Activated T-helper 1 cell treated with anti-CD3 and anti-CD28 coated beads, Interleukin-12 subunit alpha, Interleukin-12 subunit beta, Interleukin-2, Interleukin-4 antibody, amounts not matched to agents 30 ng/mL and 10 ng/mL and 1 ng/mL, durations not matched to agents 14 hours and 24 hours and 36 hours (primary cell): ENCODE results near the gene BEX1. TPM values are rescaled to one million over a fixed set of nuclear protein-coding genes. Genes with fewer than 3 reads are reported as not detected.
"Not testable (repeated sequence)": the region's sequence is repeated elsewhere in the genome, so short reads cannot be mapped to it uniquely, and the experiment has no call there.

Source experiments
- DNase-seq: peaks from one replicate; pipeline ENCODE4 v3.0.0; 2021; ENCODE audit warnings: low spot score
- H3K27ac Mint-ChIP-seq: one replicate; pipeline ENCODE4 v1.8.0; 2021; ENCODE audit warnings: mild to moderate bottlenecking, mixed read lengths
- H3K27me3 Mint-ChIP-seq: one replicate; pipeline ENCODE4 v1.8.0; 2022; ENCODE audit warnings: mild to moderate bottlenecking, moderate library complexity, mixed read lengths; ENCODE audit not compliant: insufficient read depth
- H3K36me3 Mint-ChIP-seq: one replicate; pipeline ENCODE4 v1.8.0; 2021; ENCODE audit warnings: low read depth, mixed read lengths
- H3K4me1 Mint-ChIP-seq: one replicate; pipeline ENCODE4 v1.8.0; 2021; ENCODE audit warnings: low read depth, mixed read lengths
- H3K4me3 Mint-ChIP-seq: one replicate; pipeline ENCODE4 v1.8.0; 2021; ENCODE audit warnings: mild to moderate bottlenecking, moderate library complexity, mixed read lengths
- H3K9me3 Mint-ChIP-seq: one replicate; pipeline ENCODE4 v1.8.0; 2021; ENCODE audit warnings: mixed read lengths
- intact Hi-C: fragments of 100-400 bp; cut with micrococcal nuclease; formaldehyde crosslinking; loops from one replicate; pipeline ENCODE4 v1.15.1; 2024
- total RNA-seq: library from RNA; stranded (reverse); gene quantifications from 2 replicates; pipeline ENCODE4 v1.2.3, GENCODE V29; 2022

The BEX1 gene
- total RNA-seq, 1 donor from 2014 or later, result not detected

DNA sequence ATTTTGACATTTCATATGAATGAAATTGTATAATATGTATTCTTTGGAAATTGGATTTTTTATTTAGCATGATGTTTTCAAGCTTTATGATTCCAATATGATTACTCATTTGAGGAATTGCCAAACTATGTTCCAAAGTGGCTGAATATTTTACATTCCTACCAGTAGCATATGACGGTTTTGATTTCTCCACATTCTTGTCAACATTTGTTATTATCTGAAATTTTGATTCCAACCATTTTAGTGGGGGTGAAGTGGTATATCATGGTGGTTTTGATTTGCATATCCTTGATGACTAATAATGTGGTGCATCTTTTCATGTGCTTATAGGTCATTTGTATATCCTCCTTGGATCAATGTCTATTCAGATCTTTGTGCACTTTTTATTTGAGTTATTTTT is 2.6 kb upstream of the BEX1 start:
- H3K4me3 Mint-ChIP-seq, result no peak overlapping the region
- no peaks in the 10 kb centered on the region for H3K36me3 Mint-ChIP-seq
- H3K27ac Mint-ChIP-seq, result no peak overlapping the region
- peaks cover 2% of the 10 kb centered on the region for H3K27me3 Mint-ChIP-seq
- no peaks in the 10 kb centered on the region for H3K9me3 Mint-ChIP-seq
- no peak for DNase-seq
- intact Hi-C loops, result no loop called here
- H3K4me1 Mint-ChIP-seq, result no peaks in the 10 kb centered on the region

DNA sequence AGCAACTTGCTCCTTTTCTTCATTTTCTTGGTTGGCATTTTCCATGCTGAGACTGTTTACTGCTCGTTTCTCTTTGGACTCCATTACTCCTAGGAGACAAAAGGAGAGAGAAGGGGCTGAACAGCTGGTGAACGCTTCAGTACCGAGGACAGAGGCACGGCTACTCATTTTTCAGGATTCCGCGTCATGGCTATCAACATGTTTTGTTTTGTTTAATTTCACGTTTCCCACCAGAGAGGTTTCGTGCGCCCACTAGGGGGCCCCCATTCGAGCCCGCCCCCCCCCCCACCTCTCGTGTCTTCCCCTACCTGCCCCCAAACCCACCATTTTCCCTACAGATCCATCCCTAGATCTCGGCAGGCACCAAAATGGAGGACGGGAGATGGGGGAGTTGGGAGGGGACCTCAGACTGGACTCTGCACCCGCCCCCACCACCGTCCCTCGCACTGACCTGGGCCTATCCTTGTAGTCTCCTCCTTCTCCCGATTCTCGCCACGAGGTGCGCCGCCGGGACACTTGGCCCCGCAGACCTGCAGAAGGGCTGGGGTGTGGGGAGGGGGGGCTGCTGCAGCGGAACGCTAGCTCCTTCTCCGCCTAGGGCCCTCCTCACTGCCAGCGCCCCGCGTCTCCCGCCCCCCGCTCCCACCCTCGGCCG is 653 bp downstream of the BEX1 start:
- intact Hi-C loops, result no loop called here
- Mint-ChIP-seq H3K27ac (no peak overlapping the region), H3K27me3 (peaks cover 2% of the 10 kb centered on the region), H3K9me3 (no peaks in the 10 kb centered on the region), H3K4me1 (no peaks in the 10 kb centered on the region), H3K4me3 (no peak overlapping the region), H3K36me3 (no peaks in the 10 kb centered on the region)
- DNase-seq, result no peak

DNA sequence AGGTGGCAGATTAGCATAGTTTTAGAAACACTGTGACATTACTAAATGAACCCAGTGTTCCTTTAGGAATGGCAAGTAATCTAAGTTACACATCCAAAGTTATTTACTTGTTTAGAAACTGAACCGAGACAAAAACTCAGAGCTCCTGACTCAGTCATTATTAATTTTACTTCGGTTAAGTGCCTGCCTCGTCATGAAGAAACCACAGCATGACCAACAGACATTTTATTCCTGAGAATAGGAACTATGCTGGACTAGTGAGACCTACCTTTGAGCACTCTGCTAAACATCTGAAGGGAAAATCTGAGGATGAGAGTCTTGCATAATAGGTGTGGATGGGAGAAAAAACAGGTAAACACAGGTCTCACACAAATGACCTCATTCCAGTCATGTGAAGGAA is 2.5 kb downstream of the BEX1 start:
- Mint-ChIP-seq H3K9me3 (no peaks in the 10 kb centered on the region), H3K4me1 (no peaks in the 10 kb centered on the region), H3K27ac (no peak overlapping the region), H3K36me3 (no peaks in the 10 kb centered on the region), H3K27me3 (peaks cover 2% of the 10 kb centered on the region), H3K4me3 (no peak overlapping the region)
- no peak for DNase-seq
- intact Hi-C loops, result no loop called here

DNA sequence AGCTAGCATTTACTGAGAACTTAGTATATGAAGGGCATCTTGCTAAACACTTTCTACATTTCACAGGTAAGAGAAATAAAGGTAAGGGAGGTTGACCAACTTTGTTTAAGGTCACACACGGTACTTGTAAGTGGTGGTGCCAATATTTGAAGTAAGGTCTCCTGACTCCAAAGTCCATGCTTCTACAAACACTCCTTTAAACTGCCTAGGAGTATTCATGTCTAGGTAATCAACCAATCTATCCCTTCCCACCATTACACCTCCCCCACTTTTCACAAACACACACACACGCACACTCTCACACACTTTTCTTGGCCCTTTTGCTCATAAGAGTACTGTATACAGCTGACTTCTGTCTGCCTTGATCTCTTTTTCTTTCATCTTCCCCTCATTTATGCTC is 7.1 kb downstream of the BEX1 start:
- H3K9me3 Mint-ChIP-seq, result no peaks in the 10 kb centered on the region
- H3K4me3 Mint-ChIP-seq, result no peak overlapping the region
- H3K36me3 Mint-ChIP-seq, result no peaks in the 10 kb centered on the region
- H3K27me3 Mint-ChIP-seq, result no peaks in the 10 kb centered on the region
- H3K27ac Mint-ChIP-seq, result no peak overlapping the region
- no peak for DNase-seq
- no peaks in the 10 kb centered on the region for H3K4me1 Mint-ChIP-seq
- intact Hi-C loops, result no loop called here

DNA sequence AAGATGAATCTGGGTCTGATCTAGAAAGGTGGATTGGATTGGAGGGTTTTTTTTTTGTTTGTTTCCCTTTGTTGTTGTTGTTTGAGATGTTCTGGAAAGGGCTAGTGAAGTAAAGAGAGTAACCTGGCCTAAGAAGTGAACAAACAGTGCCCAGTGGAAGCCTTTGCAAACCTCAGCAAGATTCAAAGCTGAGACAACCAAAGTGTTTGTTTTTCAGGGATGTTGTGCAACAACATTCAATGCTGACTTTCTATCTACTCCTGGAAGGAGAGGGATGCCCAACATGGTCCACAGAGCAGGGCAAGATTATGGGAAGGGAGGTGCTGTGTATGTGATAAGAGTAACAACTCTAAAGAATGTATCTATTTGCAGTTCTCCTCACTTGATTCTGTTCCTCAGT is 11.3 kb downstream of the BEX1 start:
- H3K36me3 Mint-ChIP-seq, result no peaks in the 10 kb centered on the region
- H3K4me1 Mint-ChIP-seq, result no peaks in the 10 kb centered on the region
- H3K9me3 Mint-ChIP-seq, result no peaks in the 10 kb centered on the region
- H3K27me3 Mint-ChIP-seq, result no peaks in the 10 kb centered on the region
- intact Hi-C loops, result no loop called here
- no peak overlapping the region for H3K4me3 Mint-ChIP-seq
- DNase-seq, result no peak
- H3K27ac Mint-ChIP-seq, result no peak overlapping the region

DNA sequence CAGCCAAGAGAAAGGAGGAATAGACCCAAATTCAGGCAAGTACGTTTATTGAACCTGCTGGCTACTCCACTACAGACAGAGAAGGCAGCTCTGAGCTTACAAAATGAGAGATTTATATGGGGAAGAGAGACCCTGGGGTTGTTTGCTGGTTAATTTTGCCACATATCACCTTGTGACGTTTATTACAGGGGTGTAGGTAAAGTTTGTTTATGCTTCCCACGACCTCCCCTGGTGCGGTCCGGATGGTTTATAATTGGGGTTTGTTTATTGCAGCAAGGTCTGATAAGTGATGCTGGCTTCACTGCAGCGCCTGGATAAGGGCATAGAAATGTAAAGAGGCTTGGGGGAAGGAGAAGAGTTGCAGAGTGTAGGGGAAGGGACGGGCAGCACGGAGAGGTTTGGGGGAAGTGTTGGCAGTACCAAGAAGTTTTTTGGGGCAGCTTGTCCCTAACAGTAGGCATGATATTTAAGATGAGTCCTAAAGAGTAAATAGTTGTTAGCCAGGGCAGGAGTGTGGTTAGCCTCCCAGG is 12.6 kb downstream of the BEX1 start:
- no peaks in the 10 kb centered on the region for H3K4me1 Mint-ChIP-seq
- H3K4me3 Mint-ChIP-seq, result no peak overlapping the region
- no peaks in the 10 kb centered on the region for H3K9me3 Mint-ChIP-seq
- no peaks in the 10 kb centered on the region for H3K27me3 Mint-ChIP-seq
- no peak for DNase-seq
- intact Hi-C loops, result no loop called here
- H3K36me3 Mint-ChIP-seq, result no peaks in the 10 kb centered on the region
- H3K27ac Mint-ChIP-seq, result no peak overlapping the region

DNA sequence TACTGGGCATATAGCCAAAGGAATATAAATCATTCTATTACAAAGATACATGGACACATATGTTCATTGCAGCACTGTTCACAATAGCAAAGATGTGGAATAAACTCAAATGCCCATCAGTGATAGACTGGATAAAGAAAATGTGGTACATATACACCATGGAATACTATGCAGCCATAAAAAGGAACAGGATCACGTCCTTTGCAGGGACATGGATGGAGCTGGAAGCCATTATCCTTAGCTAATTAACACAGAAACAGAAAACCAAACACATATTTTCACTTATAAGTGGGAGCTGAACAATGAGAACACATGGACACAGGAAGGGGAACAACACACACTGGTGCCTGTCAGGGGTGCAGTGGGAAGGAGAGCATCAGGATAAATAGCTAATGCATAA is 30.6 kb downstream of the BEX1 start:
- H3K4me3 Mint-ChIP-seq, H3K36me3 Mint-ChIP-seq, DNase-seq, intact Hi-C loops, H3K9me3 Mint-ChIP-seq, H3K27me3 Mint-ChIP-seq, H3K4me1 Mint-ChIP-seq, H3K27ac Mint-ChIP-seq: not testable (repeated sequence)

DNA sequence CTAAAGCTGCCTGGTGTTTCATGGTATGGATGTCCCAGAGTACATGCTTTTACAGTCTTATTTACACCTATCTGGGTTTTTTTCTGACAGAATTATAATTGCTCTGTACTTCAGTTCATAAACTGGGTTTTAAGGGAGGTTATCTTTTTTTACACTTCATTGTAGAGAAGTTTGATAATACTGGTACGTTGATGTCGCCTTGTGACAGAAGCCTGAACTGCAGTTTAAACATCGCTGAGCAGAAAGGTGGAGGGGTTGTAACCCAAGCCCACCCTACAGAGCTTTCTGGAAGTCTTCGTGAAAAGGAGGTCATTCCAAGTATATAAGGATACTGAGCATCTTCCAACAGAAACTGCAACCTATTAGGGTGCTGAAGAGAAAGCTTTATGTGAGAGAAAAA is 46.4 kb downstream of the BEX1 start:
- DNase-seq, result no peak
- no peak overlapping the region for H3K27ac Mint-ChIP-seq
- H3K27me3 Mint-ChIP-seq, result no peaks in the 10 kb centered on the region
- H3K4me1 Mint-ChIP-seq, result no peaks in the 10 kb centered on the region
- H3K4me3 Mint-ChIP-seq, result no peak overlapping the region
- intact Hi-C loops, result no loop called here
- no peaks in the 10 kb centered on the region for H3K9me3 Mint-ChIP-seq
- no peaks in the 10 kb centered on the region for H3K36me3 Mint-ChIP-seq

DNA sequence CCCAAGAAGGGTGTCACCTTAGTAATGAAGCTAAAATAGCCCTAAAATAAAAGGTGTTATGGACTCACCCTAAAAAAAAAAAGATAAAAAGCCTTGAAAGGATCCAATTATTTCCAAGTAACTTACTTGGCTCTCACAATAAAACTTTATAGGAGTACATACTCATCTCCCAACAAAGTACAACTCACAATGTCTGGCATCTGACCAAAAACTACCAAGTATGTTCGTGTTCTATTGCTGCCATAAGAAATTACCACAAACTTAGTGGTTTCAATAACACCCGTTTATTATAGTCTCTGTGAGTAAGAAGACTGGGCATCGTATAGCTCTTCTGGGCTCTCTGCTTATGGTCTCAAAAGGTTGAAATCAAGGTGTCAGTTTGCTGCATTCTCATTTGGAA is 51.0 kb downstream of the BEX1 start:
- H3K27ac Mint-ChIP-seq, result no peak overlapping the region
- intact Hi-C loops, result no loop called here
- no peaks in the 10 kb centered on the region for H3K36me3 Mint-ChIP-seq
- H3K4me3 Mint-ChIP-seq, result no peak overlapping the region
- H3K4me1 Mint-ChIP-seq, result no peaks in the 10 kb centered on the region
- DNase-seq, result no peak
- H3K27me3 Mint-ChIP-seq, result no peaks in the 10 kb centered on the region
- H3K9me3 Mint-ChIP-seq, result no peaks in the 10 kb centered on the region

Other genes starting within 250 kb of the BEX1 start
- 0.41 and 0.44 TPM in 2 replicates for gene RAB40AL, start 126.9 kb downstream of the BEX1 start, total RNA-seq
- gene NXF3, start 29.0 kb upstream of the BEX1 start, total RNA-seq, result not detected in 2 replicates
- gene BEX4, start 150.9 kb upstream of the BEX1 start, total RNA-seq, result 5.1 and 5.5 TPM in 2 replicates
- gene TCEAL8, start 191.0 kb upstream of the BEX1 start, total RNA-seq, result 20.7 and 21.9 TPM in 2 replicates
- gene TCEAL5, start 212.6 kb upstream of the BEX1 start, total RNA-seq, result not detected in 2 replicates
- gene BEX2, start 246.8 kb upstream of the BEX1 start, total RNA-seq, result 3.5 and 3.7 TPM in 2 replicates